ENCODE results near the gene HIKESHI.

HIKESHI gene

DNA sequence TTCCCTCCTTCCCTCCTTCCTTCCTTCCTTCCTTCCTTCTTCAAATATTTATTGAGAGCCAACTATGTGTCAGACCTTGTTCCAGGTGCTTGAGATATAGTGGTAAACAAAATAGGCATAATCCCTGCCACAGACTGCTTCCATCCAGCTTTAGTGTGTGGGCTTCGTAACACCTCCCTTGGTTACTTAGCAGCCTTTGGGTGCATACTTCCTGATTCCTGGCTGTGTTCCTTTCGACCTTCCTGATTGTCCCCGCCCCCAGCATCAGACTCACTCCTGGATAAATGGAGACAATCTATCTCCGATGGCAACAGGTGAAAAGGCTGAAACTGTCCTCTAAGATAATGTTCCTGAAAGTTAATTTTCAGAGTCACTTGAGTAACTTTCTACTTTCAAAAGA lies 86.2 kb downstream of the HIKESHI start:
- Histone ChIP-seq H3K4me3 (ENCODE audit: low read length in 2 of 2) (no peak overlapping the region), H3K27me3 (ENCODE audit: control insufficient read depth in 2 of 2, insufficient read depth in 2 of 2, low read length in 2 of 2) (no peaks in the 10 kb centered on the region), H3K27ac (ENCODE audit: low read depth in 2 of 2, low read length in 2 of 2) (no peak overlapping the region), H3K36me3 (ENCODE audit: control insufficient read depth in 2 of 2, insufficient read depth in 2 of 2, low read length in 2 of 2) (no peaks in the 10 kb centered on the region), H3K9me3 (ENCODE audit: control insufficient read depth in 2 of 2, low read length in 2 of 2) (no peaks in the 10 kb centered on the region), H3K9ac (ENCODE audit: low read depth in 1 of 2, low read length in 2 of 2) (no peak overlapping the region), H3K4me1 (ENCODE audit: control insufficient read depth in 2 of 2, insufficient read depth in 2 of 2, low read length in 2 of 2) (no peaks in the 10 kb centered on the region)

DNA sequence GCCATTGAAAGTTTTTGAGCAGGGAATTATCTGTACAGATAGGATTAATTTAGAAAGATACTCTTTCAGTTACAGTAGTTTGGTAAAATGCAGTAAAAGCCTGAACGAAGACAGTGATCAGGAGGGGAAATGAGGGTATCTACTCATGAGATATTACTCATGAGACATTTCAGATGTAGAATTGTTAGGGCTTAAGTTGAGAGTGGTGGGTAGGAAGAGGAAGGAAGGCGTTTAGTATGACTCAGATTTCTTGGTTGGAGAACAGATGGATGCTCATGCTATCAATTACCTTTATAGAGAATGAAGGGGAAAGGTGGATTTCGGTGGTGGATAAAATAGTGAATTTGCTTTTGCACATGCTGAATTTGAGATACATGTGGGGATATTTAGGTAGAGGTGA lies 88.4 kb downstream of the HIKESHI start:
- no peaks in the 10 kb centered on the region for H3K36me3 ChIP-seq (ENCODE audit: control insufficient read depth in 2 of 2, insufficient read depth in 2 of 2, low read length in 2 of 2)
- H3K9me3 ChIP-seq (ENCODE audit: control insufficient read depth in 2 of 2, low read length in 2 of 2), result no peaks in the 10 kb centered on the region
- no peak overlapping the region for H3K4me3 ChIP-seq (ENCODE audit: low read length in 2 of 2)
- no peaks in the 10 kb centered on the region for H3K27me3 ChIP-seq (ENCODE audit: control insufficient read depth in 2 of 2, insufficient read depth in 2 of 2, low read length in 2 of 2)
- no peak overlapping the region for H3K9ac ChIP-seq (ENCODE audit: low read depth in 1 of 2, low read length in 2 of 2)
- H3K4me1 ChIP-seq (ENCODE audit: control insufficient read depth in 2 of 2, insufficient read depth in 2 of 2, low read length in 2 of 2), result no peaks in the 10 kb centered on the region
- H3K27ac ChIP-seq (ENCODE audit: low read depth in 2 of 2, low read length in 2 of 2), result no peak overlapping the region

DNA sequence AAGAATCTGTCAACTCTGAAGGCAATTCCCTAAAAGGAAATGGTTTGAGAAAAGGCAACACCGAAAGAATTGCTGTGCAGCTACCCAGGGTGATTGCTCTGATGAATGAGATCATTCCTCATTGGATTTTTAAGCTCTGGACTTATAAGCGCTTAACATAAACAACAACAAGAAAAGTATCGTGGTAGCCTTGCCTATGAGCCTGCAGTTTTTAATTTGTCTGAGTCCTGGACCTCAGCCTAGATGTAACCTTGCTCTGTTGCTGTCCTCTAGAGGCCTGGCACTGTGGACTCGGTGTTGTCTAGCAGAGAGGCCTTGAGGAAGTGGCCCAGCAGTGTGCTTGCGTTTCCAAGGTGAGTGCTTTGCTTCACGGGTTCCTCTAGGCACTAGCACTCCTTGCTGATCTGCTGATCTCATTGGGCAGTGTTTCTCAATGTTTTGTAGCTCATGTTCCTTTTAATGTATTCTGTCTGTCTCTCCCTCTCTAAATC lies 93.1 kb downstream of the HIKESHI start:
- Histone ChIP-seq H3K4me1 (ENCODE audit: control insufficient read depth in 2 of 2, insufficient read depth in 2 of 2, low read length in 2 of 2) (no peaks in the 10 kb centered on the region), H3K27ac (ENCODE audit: low read depth in 2 of 2, low read length in 2 of 2) (no peak overlapping the region), H3K9ac (ENCODE audit: low read depth in 1 of 2, low read length in 2 of 2) (no peak overlapping the region), H3K9me3 (ENCODE audit: control insufficient read depth in 2 of 2, low read length in 2 of 2) (no peaks in the 10 kb centered on the region), H3K4me3 (ENCODE audit: low read length in 2 of 2) (no peak overlapping the region), H3K27me3 (ENCODE audit: control insufficient read depth in 2 of 2, insufficient read depth in 2 of 2, low read length in 2 of 2) (no peaks in the 10 kb centered on the region), H3K36me3 (ENCODE audit: control insufficient read depth in 2 of 2, insufficient read depth in 2 of 2, low read length in 2 of 2) (no peaks in the 10 kb centered on the region)
